Measurements from ENCODE around the gene FGF4.

DNA sequence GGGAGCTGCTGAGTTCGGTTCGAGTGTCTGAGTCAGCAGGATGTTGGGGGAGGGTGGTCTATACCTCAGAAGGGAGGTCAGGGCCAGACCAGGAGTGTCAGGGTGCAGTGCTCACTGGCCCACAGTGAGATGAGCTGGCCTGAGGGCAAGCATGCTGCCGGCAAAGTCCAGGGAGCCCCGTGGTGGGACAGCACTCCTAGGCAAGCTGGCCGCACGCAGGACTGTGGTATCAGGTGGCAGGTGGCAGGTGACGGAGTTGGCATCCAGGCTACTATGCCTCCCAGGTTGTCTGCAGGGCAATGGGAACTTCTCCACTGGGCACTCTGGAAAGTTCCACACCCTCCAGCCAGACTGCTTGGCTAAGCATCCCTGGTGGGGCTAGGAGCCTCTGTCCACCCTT lies 39.3 kb upstream of the FGF4 start:
- TF ChIP-seq POLR2A (IDR thresholded peaks at IDR 0.05; ENCODE audit: low read length) (no peak), GATA1 (IDR thresholded peaks at IDR 0.05; ENCODE audit: low read depth, low read length) (no peak)

Measured in erythroblast (primary cell).